Ishikawa (cell line): Measurements from ENCODE around the gene FOXN4.

Experiments used
- CEBPB ChIP-seq: IDR thresholded peaks from 2 replicates; pipeline ENCODE4 v1.6.1; 2012
- CREB1 ChIP-seq: IDR thresholded peaks from 2 replicates; pipeline ENCODE4 v1.6.1; 2012; ENCODE audit warnings: low read depth
- EGR1 ChIP-seq: IDR thresholded peaks from 2 replicates; pipeline ENCODE4 v1.6.1; 2012
- EP300 ChIP-seq: IDR thresholded peaks from 2 replicates; pipeline ENCODE4 v1.6.1; 2012; ENCODE audit warnings: borderline replicate concordance
- FOXM1 ChIP-seq: IDR thresholded peaks from 2 replicates; pipeline ENCODE4 v1.6.1; 2012; ENCODE audit warnings: low read depth, borderline replicate concordance
- MAX ChIP-seq: IDR thresholded peaks from 2 replicates; pipeline ENCODE4 v1.6.1; 2012
- NFIC ChIP-seq: IDR thresholded peaks from 2 replicates; pipeline ENCODE4 v1.6.1; 2012
- RAD21 ChIP-seq: IDR thresholded peaks from 2 replicates; pipeline ENCODE4 v1.6.1; 2012; ENCODE audit warnings: low read depth
- REST ChIP-seq: IDR thresholded peaks from 2 replicates; pipeline ENCODE4 v1.6.1; 2012; ENCODE audit warnings: low read depth, mild to moderate bottlenecking
- TAF1 ChIP-seq: IDR thresholded peaks from 2 replicates; pipeline ENCODE4 v1.6.1; 2012; ENCODE audit warnings: low read depth, mild to moderate bottlenecking
- TCF12 ChIP-seq: IDR thresholded peaks from 2 replicates; pipeline ENCODE4 v1.6.1; 2012; ENCODE audit warnings: low read depth
- TEAD4 ChIP-seq: IDR thresholded peaks from 2 replicates; pipeline ENCODE4 v1.6.1; 2012
- USF1 ChIP-seq: IDR thresholded peaks from 2 replicates; pipeline ENCODE4 v1.6.1; 2012
- YY1 ChIP-seq: IDR thresholded peaks from 2 replicates; pipeline ENCODE4 v1.6.1; 2012; ENCODE audit warnings: low read depth
- ZBTB7A ChIP-seq: IDR thresholded peaks from 2 replicates; pipeline ENCODE4 v1.6.1; 2012; ENCODE audit warnings: low read depth

The FOXN4 gene

DNA sequence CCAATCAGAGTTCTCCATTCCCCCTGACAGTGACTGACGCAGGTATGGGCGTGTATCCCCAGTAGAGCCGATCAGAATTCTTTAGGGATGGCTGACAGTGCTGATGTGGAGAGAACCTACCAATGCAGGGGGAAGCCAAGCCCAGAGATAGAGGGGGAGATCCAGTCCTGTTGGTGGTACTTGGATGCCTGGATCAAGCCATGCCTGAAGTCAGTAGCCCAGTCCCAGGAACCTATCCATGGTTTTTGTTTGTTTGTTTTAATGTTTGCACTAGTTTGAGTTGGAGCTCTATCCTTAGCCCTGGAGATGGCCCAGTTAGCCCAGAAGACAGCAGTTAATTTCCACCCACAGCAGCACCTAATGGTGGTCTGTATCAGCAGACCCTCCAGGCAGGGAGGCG lies 40.2 kb downstream of the FOXN4 start:
- TF ChIP-seq MAX (no peak), EGR1 (no peak), YY1 (no peak), FOXM1 (no peak), CREB1 (no peak), USF1 (no peak), TCF12 (no peak), REST (no peak), EP300 (no peak), RAD21 (no peak), TAF1 (no peak), ZBTB7A (no peak), CEBPB (no peak), NFIC (no peak), TEAD4 (no peak)

- no peak for TF ChIP-seq TEAD4
- no peak for TF ChIP-seq TCF12
These were observed 41.7 kb downstream of the FOXN4 start for GRCh38 chr12:109267361-109267760.

DNA sequence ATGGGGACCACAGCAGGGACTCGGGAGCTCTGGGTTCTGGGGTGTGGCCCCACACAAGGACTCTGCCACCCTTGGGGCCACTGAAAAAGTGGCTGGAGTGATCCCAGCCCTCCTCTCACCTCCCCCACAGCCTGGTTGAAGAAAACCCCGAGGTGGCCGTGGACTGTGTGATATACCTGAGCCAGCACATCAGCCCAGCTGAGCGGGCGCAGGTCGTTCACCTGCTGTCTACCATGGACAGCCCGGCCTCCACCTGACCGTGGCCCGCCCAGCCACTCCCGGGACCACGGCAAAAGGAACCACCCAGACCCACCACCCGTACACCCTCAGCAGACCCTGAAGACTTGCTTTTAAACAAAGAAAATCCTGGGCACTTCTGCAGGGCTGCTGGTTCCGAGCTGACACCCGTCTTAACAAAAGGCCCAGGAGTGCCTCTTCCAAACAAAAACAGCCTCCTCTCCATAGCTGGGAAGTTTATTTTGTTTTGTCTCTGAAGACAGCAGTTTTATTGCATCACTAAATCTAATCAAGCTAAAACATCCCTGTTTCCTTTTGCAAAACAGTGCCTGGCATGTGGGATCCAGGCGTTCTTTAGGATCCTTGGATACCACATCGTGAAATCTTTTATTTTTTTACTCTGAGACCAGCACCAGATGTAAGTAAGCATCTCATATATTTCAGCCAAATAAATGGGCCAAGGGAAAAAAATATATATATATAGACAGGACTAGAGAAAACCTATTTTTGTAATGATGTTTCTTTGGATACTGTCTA lies 42.8 kb downstream of the FOXN4 start:
- TF ChIP-seq FOXM1 (no peak), EP300 (no peak), TAF1 (no peak), REST (no peak), EGR1 (no peak), CEBPB (no peak), TCF12 (no peak), MAX (no peak), TEAD4 (no peak), USF1 (no peak), RAD21 (no peak), CREB1 (no peak), YY1 (no peak)

GRCh38 chr12:109264943-109265650 lies 44.0 kb downstream of the FOXN4 start:
- no peak for TF ChIP-seq CREB1
- TF ChIP-seq TCF12, result no peak
- TF ChIP-seq MAX, result no peak
- no peak for TF ChIP-seq FOXM1
- no peak for TF ChIP-seq USF1
- TF ChIP-seq REST, result no peak
- no peak for TF ChIP-seq EGR1
- no peak for TF ChIP-seq EP300
- TF ChIP-seq YY1, result no peak
- TF ChIP-seq CEBPB, result no peak
- no peak for TF ChIP-seq TEAD4
